ENCODE results near the gene WNT9B. TPM values are rescaled to one million over a fixed set of nuclear protein-coding genes. Genes with fewer than 3 reads are reported as not detected.
A peak's percentile ranks its signal among the peaks of the same experiment; 100 is the strongest.

The WNT9B gene
- total and polyA plus RNA-seq, 2 experiments from 2014 or later: 0.17 TPM; not detected in 1

- Histone ChIP-seq H3K4me1 (ENCODE audit: insufficient read depth) (peaks cover 54% of the 10 kb centered on the region), H3K27me3 (ENCODE audit: insufficient read depth) (peaks cover 93% of the 10 kb centered on the region), H4K20me1 (replicated peaks; ENCODE audit: insufficient read depth) (no peaks in the 10 kb centered on the region), H3K4me2 (peak overlapping the region; percentile 89), H3K4me3 (peak overlapping the region; percentile 79), H3K27ac (ENCODE audit: low read depth) (no peak overlapping the region), H3K9me2 (ENCODE audit: insufficient read depth) (no peaks in the 10 kb centered on the region), H3K36me3 (ENCODE audit: insufficient read depth) (no peaks in the 10 kb centered on the region), H2AFZ (peak overlapping the region; percentile 56; the same call in 1 of the 2 replicates), H3K79me2 (replicated peaks; ENCODE audit: insufficient read depth) (no peaks in the 10 kb centered on the region), H3F3A (replicated peaks; ENCODE audit: low read depth) (peaks cover 28% of the 10 kb centered on the region)
- no peak for TF ChIP-seq NANOG (IDR thresholded peaks at IDR 0.05; ENCODE audit: borderline replicate concordance)
- TF ChIP-seq EZH2 (IDR thresholded peaks at IDR 0.05; ENCODE audit: low read depth, unreplicated experiment): peak; percentile 52
- Mint-ChIP-seq H3K4me1 (peaks cover 74% of the 10 kb centered on the region), H3K9me3 (no peaks in the 10 kb centered on the region), H3K27me3 (ENCODE audit: insufficient read depth, low read depth, poor library complexity) (peaks cover 80% of the 10 kb centered on the region), H3K4me3 (peak overlapping the region; percentile 72), H3K27ac (no peak overlapping the region), H3K36me3 (ENCODE audit: low read depth) (no peaks in the 10 kb centered on the region)
- ATAC-seq (no peak), DNase-seq (ENCODE audit: low spot score) (peak; percentile 44)
Observed at GRCh38 chr17:46817151-46817900, 34.1 kb upstream of the WNT9B start.

GRCh38 chr17:46817901-46818209, 33.5 kb upstream of the WNT9B start:
- Mint-ChIP-seq H3K36me3 (ENCODE audit: low read depth) (no peaks in the 10 kb centered on the region), H3K4me3 (peak overlapping the region; percentile 72), H3K4me1 (peaks cover 69% of the 10 kb centered on the region), H3K27ac (no peak overlapping the region), H3K9me3 (no peaks in the 10 kb centered on the region), H3K27me3 (ENCODE audit: insufficient read depth, low read depth, poor library complexity) (peaks cover 83% of the 10 kb centered on the region)
- DNase-seq (ENCODE audit: low spot score) (no peak), ATAC-seq (no peak)
- Histone ChIP-seq H3K79me2 (replicated peaks; ENCODE audit: insufficient read depth) (no peaks in the 10 kb centered on the region), H4K20me1 (replicated peaks; ENCODE audit: insufficient read depth) (no peaks in the 10 kb centered on the region), H3K4me3 (peak overlapping the region; percentile 79), H3K9me2 (ENCODE audit: insufficient read depth) (no peaks in the 10 kb centered on the region), H3K27ac (ENCODE audit: low read depth) (no peak overlapping the region), H3F3A (replicated peaks; ENCODE audit: low read depth) (peaks cover 28% of the 10 kb centered on the region), H3K36me3 (ENCODE audit: insufficient read depth) (no peaks in the 10 kb centered on the region), H3K27me3 (ENCODE audit: insufficient read depth) (peaks cover 97% of the 10 kb centered on the region), H3K4me2 (peak overlapping the region; percentile 89), H2AFZ (no peak overlapping the region), H3K4me1 (ENCODE audit: insufficient read depth) (peaks cover 51% of the 10 kb centered on the region)
- TF ChIP-seq EZH2 (IDR thresholded peaks at IDR 0.05; ENCODE audit: low read depth, unreplicated experiment) (peak; percentile 47), STAT1 (IDR thresholded peaks at IDR 0.05; ENCODE audit: unreplicated experiment) (no peak)

- peak within 1 kb of the TSS; percentile 94 for H3K4me2 ChIP-seq
- H3K27ac Mint-ChIP-seq: no peak within 1 kb of the TSS
- peaks cover 51% of the 10 kb centered on the region for H3K4me1 ChIP-seq (ENCODE audit: insufficient read depth)
- H3K27me3 ChIP-seq (ENCODE audit: insufficient read depth): peaks cover 96% of the 10 kb centered on the region
- peak within 1 kb of the TSS; percentile 73 for H3K4me3 Mint-ChIP-seq
- peaks cover 85% of the 10 kb centered on the region for H3K27me3 Mint-ChIP-seq (ENCODE audit: insufficient read depth, low read depth, poor library complexity)
- TF ChIP-seq EZH2phosphoT487 (IDR thresholded peaks at IDR 0.05; ENCODE audit: unreplicated experiment): no peak
- TF ChIP-seq EZH2 (IDR thresholded peaks at IDR 0.05; ENCODE audit: low read depth, unreplicated experiment): no peak
- H3K36me3 Mint-ChIP-seq (ENCODE audit: low read depth): no peaks in the 10 kb centered on the region
- H3K9me3 Mint-ChIP-seq: no peaks in the 10 kb centered on the region
- DNase-seq (ENCODE audit: low spot score) (peak; percentile 93), ATAC-seq (peak; percentile 46)
- peaks cover 64% of the 10 kb centered on the region for H3K4me1 Mint-ChIP-seq
- no peaks in the 10 kb centered on the region for H4K20me1 ChIP-seq (replicated peaks; ENCODE audit: insufficient read depth)
- H2AFZ ChIP-seq: peak within 1 kb of the TSS; percentile 94
- no peak within 1 kb of the TSS for H3K27ac ChIP-seq (ENCODE audit: low read depth)
- H3K36me3 ChIP-seq (ENCODE audit: insufficient read depth): no peaks in the 10 kb centered on the region
- no peaks in the 10 kb centered on the region for H3K79me2 ChIP-seq (replicated peaks; ENCODE audit: insufficient read depth)
- peaks cover 28% of the 10 kb centered on the region for H3F3A ChIP-seq (replicated peaks; ENCODE audit: low read depth)
- H3K9me2 ChIP-seq (ENCODE audit: insufficient read depth): no peaks in the 10 kb centered on the region
- H3K4me3 ChIP-seq: peak within 1 kb of the TSS; percentile 79
Observed at GRCh38 chr17:46818316-46818928, 33.0 kb upstream of the WNT9B start, which contains the start of gene WNT3. TSS of gene WNT3 (minus strand) at chr17:46818692. CDS start at chr17:46818597, 95 bp downstream.

Data from GM23338 (cell line).